Measurements from ENCODE around the gene CAMTA1. TPM values are rescaled to one million over a fixed set of nuclear protein-coding genes. Genes with fewer than 3 reads are reported as not detected.

The CAMTA1 gene
- polyA plus RNA-seq, 1 experiment, result 23.1 TPM

DNA sequence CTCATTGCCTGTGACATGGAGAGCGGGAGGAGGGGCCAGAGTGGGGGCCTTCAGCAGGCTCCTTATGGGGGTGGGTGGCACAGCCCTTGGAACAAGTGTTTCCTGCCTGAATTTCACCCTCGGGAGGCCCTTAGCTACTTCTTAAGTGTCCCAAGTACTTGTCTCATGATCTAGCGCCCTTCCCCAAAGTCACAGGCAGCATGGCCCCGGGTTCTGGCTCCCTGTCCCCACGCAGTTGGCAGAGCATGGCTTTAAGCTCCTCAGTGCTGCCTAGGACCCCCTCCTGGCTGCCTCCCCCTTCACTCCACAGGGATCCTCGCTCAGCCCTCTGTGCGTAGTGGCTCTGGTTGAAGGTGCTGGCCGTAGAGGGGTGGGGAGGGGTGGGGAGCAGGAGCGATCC is 197.2 kb downstream of the CAMTA1 start:
- Histone ChIP-seq H3K36me3 (ENCODE audit: control insufficient read depth, insufficient read depth, low read length) (no peaks in the 10 kb centered on the region), H3K27me3 (ENCODE audit: control insufficient read depth, insufficient read depth, low read length) (peaks cover 2% of the 10 kb centered on the region; the same call in 1 of the 2 replicates), H3K4me3 (ENCODE audit: low read depth, low read length) (no peak overlapping the region)
- POLR2A ChIA-PET, result no interaction called here
- CTCF ChIA-PET, result no interaction called here
- no peak for DNase-seq (ENCODE audit: low read depth)
- TF ChIP-seq, protein P1, sequence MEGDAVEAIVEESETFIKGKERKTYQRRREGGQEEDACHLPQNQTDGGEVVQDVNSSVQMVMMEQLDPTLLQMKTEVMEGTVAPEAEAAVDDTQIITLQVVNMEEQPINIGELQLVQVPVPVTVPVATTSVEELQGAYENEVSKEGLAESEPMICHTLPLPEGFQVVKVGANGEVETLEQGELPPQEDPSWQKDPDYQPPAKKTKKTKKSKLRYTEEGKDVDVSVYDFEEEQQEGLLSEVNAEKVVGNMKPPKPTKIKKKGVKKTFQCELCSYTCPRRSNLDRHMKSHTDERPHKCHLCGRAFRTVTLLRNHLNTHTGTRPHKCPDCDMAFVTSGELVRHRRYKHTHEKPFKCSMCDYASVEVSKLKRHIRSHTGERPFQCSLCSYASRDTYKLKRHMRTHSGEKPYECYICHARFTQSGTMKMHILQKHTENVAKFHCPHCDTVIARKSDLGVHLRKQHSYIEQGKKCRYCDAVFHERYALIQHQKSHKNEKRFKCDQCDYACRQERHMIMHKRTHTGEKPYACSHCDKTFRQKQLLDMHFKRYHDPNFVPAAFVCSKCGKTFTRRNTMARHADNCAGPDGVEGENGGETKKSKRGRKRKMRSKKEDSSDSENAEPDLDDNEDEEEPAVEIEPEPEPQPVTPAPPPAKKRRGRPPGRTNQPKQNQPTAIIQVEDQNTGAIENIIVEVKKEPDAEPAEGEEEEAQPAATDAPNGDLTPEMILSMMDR (IDR thresholded peaks at IDR 0.05; ENCODE audit: insufficient read depth, low read depth, low read length), result no peak

DNA sequence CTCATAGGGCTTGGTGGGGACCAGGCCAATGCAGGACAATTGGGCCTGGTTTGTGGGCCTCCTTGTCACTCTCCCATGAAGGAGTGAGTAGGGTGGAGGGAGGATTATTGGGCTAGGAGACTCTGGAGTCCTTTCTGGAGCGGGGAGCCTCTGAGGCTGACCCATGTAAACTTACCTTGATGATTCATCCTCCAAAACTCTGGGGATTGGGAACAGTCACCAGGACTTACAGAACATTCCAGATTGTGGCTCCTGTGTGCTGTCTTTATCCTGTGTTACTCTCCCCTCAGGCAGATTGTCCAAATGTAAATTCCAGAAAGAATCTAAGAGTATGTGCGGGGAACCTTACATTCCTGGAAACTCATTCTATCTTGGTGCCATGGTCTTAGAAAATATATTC is 197.6 kb downstream of the CAMTA1 start:
- DNase-seq (ENCODE audit: low read depth), result no peak
- H3K36me3 ChIP-seq (ENCODE audit: control insufficient read depth, insufficient read depth, low read length), result no peaks in the 10 kb centered on the region
- TF ChIP-seq, protein P1 (IDR thresholded peaks at IDR 0.05; ENCODE audit: insufficient read depth, low read depth, low read length), result no peak
- CTCF ChIA-PET, result no interaction called here
- POLR2A ChIA-PET, result no interaction called here
- H3K4me3 ChIP-seq (ENCODE audit: low read depth, low read length), result no peak overlapping the region
- peaks cover 3% of the 10 kb centered on the region; the same call in 1 of the 2 replicates for H3K27me3 ChIP-seq (ENCODE audit: control insufficient read depth, insufficient read depth, low read length)

DNA sequence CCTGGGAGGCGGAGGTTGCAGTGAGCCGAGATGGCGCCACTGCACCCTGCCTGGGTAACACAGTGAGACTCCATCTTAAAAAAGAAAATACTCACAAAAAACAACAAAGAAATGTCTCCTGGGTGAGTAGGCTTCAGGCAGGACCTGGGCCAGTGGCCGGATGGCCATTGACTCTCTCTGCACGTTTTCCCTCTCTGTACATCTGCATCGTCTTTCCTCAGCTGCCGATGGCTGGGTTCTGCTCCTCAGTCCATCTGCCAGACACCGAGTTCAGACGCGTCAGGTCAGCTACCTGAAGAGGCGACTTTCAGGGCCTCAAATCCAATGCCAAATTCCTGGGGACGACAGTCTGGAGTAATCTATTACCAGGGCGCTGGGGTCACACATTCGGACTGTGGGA is 199.3 kb downstream of the CAMTA1 start:
- Histone ChIP-seq H3K36me3 (ENCODE audit: control insufficient read depth, insufficient read depth, low read length) (no peaks in the 10 kb centered on the region), H3K4me3 (ENCODE audit: low read depth, low read length) (no peak overlapping the region), H3K27me3 (ENCODE audit: control insufficient read depth, insufficient read depth, low read length) (peaks cover 4% of the 10 kb centered on the region; the same call in 1 of the 2 replicates)
- ChIA-PET POLR2A (no interaction called here), CTCF (interaction anchor here (0.9 kb wide), 1 partner anchor 86 kb away, joined by 3 read pairs; no protein-coding TSS in a partner anchor)
- no peak for DNase-seq (ENCODE audit: low read depth)
- TF ChIP-seq, protein P1 (IDR thresholded peaks at IDR 0.05; ENCODE audit: insufficient read depth, low read depth, low read length), result no peak

DNA sequence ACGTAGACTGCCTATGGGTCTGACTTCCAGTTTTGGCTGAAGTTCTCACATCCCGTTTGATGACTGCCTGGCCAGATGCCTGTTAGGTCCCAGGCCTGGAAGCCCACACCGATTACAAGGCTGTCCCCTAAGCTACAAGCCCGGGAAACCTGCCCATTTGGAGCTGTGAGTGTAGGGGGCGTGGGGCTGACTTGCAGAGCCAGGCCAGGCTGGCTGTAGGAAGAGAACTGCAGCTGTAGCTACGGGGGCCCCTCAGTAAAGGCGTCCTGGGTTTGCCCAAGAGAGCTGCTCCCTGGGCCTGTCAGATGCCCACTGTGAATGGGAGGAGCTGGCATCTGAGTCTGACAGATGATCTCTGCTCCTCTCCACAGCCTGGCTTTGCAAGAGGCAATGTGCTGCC is 199.7 kb downstream of the CAMTA1 start:
- POLR2A ChIA-PET, result no interaction called here

DNA sequence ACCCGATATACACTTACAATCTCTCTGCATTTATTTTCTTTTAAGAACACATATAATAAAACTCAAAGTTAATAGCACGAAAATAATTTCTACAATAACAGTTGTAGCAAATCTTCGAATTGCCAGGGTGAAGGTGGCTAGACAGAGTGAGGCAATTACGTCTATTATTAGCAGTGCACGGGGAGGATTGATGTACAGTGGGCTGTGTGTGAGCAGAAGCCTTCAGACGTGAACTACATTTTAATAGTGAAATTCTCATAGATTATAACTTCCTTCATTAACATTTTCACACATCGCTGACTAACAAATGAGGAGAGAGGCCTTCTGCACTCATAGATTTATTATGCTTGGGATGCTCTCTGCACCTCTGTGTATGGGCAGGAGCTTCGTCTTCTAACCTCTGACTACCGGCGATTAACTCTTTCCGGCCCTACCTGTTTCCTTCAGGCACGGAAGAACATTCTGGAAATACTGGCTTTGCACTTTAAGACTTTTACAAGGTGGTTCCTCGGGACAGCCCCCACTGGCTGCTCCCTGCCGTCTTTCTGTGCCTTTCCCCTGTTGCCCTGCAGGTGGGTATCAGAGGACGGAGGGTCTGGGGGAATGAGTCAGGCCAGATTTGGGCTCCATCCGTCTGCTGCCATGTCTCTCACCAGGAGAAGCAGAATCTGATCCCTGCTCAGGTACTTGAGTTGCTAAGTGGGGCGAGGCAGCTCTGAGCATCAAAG is 200.5 kb downstream of the CAMTA1 start:
- POLR2A ChIA-PET, result no interaction called here
- no peaks in the 10 kb centered on the region for H3K36me3 ChIP-seq (ENCODE audit: control insufficient read depth, insufficient read depth, low read length)
- TF ChIP-seq, protein P1 (IDR thresholded peaks at IDR 0.05; ENCODE audit: insufficient read depth, low read depth, low read length), result no peak
- CTCF ChIA-PET, result interaction anchor here (0.9 kb wide), 1 partner anchor 85 kb away, joined by 3 read pairs; no protein-coding TSS in a partner anchor
- no peak for DNase-seq (ENCODE audit: low read depth)
- no peak overlapping the region for H3K4me3 ChIP-seq (ENCODE audit: low read depth, low read length)
- H3K27me3 ChIP-seq (ENCODE audit: control insufficient read depth, insufficient read depth, low read length), result peaks cover 4% of the 10 kb centered on the region; the same call in 1 of the 2 replicates

More for the DNA sequence above, 199.7 kb downstream of the CAMTA1 start:
- no peaks in the 10 kb centered on the region for H3K36me3 ChIP-seq (ENCODE audit: control insufficient read depth, insufficient read depth, low read length)
- CTCF ChIA-PET, result interaction anchor here (0.9 kb wide), 1 partner anchor 86 kb away, joined by 3 read pairs; no protein-coding TSS in a partner anchor
- no peak for DNase-seq (ENCODE audit: low read depth)
- H3K27me3 ChIP-seq (ENCODE audit: control insufficient read depth, insufficient read depth, low read length), result peaks cover 4% of the 10 kb centered on the region; the same call in 1 of the 2 replicates
- TF ChIP-seq, protein P1 (IDR thresholded peaks at IDR 0.05; ENCODE audit: insufficient read depth, low read depth, low read length), result no peak
- no peak overlapping the region for H3K4me3 ChIP-seq (ENCODE audit: low read depth, low read length)
